ENCODE data around the gene TANGO2. TPM values are rescaled to one million over a fixed set of nuclear protein-coding genes. Genes with fewer than 3 reads are reported as not detected.

The TANGO2 gene
- total and polyA plus RNA-seq, 9 of the 15 experiments (the other 6 are each of a cell fraction or from before 2014, with no cell fraction given), result 15.5 to 94.9 (median 70.1) TPM

DNA sequence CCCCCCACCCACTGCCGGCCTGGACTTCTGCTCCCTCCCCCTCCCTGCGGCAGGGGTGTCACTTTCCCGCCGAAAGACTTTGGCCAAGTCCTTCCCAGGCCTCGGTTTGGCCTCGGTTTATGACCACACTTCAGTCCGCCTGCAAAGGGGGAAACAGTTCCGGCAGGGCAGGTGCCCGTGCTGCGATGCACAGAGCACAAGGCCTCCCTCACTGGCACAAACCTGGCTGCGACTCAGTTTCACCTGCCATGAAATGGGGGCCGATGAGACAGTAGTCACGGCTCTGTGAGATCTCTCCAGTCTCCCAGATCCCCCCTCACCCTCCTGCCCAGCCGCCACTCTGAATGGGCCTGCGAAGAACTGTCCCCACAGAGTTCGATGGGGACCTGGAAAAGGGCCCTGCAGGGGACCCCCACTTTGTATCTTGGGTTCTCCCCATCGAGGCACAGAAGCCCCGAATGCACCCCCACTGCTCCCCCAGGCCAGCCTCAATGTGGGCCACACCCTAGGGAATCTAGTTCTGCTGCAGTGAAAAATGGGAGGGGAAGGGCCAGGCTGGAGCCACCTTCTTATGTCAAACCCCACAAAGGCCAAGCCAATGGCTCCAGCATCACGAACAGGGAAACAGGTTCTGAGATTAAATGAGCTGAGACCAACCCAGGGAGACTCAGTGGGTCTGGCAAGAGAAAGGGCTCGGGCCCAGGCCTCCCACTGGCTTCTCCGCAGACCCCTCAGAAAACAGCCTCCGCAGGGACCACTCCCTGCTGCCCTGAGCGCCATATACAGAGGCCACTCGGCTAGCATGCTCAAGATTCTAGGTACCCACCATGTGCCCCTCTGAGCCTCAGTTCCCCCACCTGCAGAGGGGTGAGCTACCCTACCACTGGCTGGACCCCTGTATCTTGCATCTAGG, 33.3 kb upstream of the TANGO2 start (continued):
- TF ChIP-seq, protein P1, sequence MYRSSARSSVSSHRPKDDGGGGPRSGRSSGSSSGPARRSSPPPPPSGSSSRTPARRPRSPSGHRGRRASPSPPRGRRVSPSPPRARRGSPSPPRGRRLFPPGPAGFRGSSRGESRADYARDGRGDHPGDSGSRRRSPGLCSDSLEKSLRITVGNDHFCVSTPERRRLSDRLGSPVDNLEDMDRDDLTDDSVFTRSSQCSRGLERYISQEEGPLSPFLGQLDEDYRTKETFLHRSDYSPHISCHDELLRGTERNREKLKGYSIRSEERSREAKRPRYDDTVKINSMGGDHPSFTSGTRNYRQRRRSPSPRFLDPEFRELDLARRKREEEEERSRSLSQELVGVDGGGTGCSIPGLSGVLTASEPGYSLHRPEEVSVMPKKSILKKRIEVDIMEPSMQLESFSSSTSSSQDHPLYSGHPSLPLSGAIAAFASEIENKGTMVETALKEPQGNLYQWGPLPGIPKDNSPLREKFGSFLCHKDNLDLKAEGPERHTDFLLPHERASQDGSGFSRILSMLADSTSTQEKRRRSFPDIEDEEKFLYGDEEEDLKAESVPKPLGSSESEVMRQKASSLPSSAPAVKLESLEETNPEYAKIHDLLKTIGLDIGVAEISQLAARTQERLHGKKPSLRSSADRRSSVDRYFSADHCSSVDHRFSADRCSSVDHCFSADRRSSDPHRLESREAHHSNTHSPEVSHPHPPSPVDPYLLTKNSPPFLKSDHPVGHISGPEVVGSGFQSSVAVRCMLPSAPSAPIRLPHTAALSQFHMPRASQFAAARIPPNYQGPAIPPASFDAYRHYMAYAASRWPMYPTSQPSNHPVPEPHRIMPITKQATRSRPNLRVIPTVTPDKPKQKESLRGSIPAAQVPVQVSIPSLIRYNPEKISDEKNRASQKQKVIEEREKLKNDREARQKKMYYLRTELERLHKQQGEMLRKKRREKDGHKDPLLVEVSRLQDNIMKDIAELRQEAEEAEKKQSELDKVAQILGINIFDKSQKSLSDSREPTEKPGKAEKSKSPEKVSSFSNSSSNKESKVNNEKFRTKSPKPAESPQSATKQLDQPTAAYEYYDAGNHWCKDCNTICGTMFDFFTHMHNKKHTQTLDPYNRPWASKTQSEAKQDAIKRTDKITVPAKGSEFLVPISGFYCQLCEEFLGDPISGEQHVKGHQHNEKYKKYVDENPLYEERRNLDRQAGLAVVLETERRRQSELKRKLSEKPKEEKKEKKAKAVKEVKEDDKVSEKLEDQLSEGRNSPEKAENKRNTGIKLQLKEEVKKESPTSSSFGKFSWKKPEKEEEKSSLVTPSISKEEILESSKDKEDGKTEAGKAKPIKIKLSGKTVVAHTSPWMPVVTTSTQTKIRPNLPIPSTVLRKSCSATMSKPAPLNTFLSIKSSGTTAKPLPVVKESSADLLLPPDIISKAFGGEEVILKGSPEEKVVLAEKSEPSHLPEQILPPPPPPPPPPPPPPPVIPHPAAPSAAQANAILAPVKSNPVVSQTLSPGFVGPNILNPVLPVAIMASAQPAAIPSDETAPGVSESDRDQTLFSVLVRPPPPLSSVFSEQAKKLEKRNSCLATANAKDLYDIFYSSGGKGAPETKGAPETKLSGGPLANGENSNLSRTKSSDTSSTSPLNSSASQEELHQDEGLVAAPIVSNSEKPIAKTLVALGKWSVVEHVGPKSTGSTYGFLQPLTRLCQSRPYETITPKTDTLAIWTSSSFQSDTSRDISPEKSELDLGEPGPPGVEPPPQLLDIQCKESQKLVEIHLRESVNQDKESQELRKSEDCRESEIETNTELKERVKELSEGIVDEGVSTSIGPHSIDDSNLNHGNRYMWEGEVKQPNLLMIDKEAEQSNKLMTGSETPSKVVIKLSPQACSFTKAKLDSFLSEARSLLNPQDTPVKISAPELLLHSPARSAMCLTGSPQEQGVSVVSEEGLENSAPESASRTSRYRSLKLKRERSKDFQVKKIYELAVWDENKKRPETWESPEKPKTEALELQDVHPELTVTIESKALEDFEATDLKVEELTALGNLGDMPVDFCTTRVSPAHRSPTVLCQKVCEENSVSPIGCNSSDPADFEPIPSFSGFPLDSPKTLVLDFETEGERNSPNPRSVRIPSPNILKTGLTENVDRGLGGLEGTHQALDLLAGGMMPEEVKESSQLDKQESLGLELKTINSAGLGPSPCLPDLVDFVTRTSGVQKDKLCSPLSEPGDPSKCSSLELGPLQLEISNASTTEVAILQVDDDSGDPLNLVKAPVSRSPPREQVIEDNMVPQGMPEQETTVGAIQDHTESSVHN (IDR thresholded peaks at IDR 0.05; ENCODE audit: borderline replicate concordance in 1 of 2, low read depth in 1 of 2), result no peak
- TF ChIP-seq RCOR1 (IDR thresholded peaks at IDR 0.05; ENCODE audit: borderline replicate concordance in 1 of 2, low read depth in 2 of 2, low read length in 2 of 2), result no peak
- TF ChIP-seq ZNF764 (CRISPR knock-in tag; IDR thresholded peaks at IDR 0.05; ENCODE audit: low read depth), result no peak
- TF ChIP-seq GTF2F1 (IDR thresholded peaks at IDR 0.05; ENCODE audit: low read depth, low read length), result no peak
- no peak for TF ChIP-seq ZKSCAN1 (IDR thresholded peaks at IDR 0.05; ENCODE audit: low read depth, low read length)
- no peak for TF ChIP-seq STAT5B (CRISPR knock-in tag; IDR thresholded peaks at IDR 0.05)
- TF ChIP-seq, protein P2, sequence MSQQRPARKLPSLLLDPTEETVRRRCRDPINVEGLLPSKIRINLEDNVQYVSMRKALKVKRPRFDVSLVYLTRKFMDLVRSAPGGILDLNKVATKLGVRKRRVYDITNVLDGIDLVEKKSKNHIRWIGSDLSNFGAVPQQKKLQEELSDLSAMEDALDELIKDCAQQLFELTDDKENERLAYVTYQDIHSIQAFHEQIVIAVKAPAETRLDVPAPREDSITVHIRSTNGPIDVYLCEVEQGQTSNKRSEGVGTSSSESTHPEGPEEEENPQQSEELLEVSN (IDR thresholded peaks at IDR 0.05; ENCODE audit: borderline replicate concordance in 1 of 2, extremely low read depth in 1 of 2, insufficient read depth in 1 of 2, insufficient read length in 1 of 2, low read depth in 1 of 2, low read length in 1 of 2, poor library complexity in 1 of 2, severe bottlenecking in 1 of 2), result peak; percentile 20 to 65
- no peak for TF ChIP-seq RBM25 (IDR thresholded peaks at IDR 0.05; ENCODE audit: low read depth, low read length, severe bottlenecking)
- TF ChIP-seq MYC (IDR thresholded peaks at IDR 0.05; ENCODE audit: low read depth, low read length), result no peak
- TF ChIP-seq MYC (CRISPR knock-in tag; IDR thresholded peaks at IDR 0.05; ENCODE audit: borderline replicate concordance, low read depth), result peak; percentile 72
- TF ChIP-seq, protein P3, sequence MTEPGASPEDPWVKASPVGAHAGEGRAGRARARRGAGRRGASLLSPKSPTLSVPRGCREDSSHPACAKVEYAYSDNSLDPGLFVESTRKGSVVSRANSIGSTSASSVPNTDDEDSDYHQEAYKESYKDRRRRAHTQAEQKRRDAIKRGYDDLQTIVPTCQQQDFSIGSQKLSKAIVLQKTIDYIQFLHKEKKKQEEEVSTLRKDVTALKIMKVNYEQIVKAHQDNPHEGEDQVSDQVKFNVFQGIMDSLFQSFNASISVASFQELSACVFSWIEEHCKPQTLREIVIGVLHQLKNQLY (CRISPR knock-in tag; conservative IDR thresholded peaks at IDR 0.05), result 0 out of 4 replicates have a peak, but pooled peaks of 1 of the 2 experiments have one; percentile 46
- peak; percentile 30 for TF ChIP-seq RBBP5 (IDR thresholded peaks at IDR 0.05; ENCODE audit: borderline replicate concordance, insufficient read depth, low read length, poor library complexity, severe bottlenecking)
- TF ChIP-seq, protein P4, sequence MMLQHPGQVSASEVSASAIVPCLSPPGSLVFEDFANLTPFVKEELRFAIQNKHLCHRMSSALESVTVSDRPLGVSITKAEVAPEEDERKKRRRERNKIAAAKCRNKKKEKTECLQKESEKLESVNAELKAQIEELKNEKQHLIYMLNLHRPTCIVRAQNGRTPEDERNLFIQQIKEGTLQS (IDR thresholded peaks at IDR 0.05), result no peak
- TF ChIP-seq, protein P4 (CRISPR knock-in tag; conservative IDR thresholded peaks at IDR 0.05), result no peak

All from K562 (cell line).